ENCODE results near the gene AKR7A2.

- TF ChIP-seq, protein P1, sequence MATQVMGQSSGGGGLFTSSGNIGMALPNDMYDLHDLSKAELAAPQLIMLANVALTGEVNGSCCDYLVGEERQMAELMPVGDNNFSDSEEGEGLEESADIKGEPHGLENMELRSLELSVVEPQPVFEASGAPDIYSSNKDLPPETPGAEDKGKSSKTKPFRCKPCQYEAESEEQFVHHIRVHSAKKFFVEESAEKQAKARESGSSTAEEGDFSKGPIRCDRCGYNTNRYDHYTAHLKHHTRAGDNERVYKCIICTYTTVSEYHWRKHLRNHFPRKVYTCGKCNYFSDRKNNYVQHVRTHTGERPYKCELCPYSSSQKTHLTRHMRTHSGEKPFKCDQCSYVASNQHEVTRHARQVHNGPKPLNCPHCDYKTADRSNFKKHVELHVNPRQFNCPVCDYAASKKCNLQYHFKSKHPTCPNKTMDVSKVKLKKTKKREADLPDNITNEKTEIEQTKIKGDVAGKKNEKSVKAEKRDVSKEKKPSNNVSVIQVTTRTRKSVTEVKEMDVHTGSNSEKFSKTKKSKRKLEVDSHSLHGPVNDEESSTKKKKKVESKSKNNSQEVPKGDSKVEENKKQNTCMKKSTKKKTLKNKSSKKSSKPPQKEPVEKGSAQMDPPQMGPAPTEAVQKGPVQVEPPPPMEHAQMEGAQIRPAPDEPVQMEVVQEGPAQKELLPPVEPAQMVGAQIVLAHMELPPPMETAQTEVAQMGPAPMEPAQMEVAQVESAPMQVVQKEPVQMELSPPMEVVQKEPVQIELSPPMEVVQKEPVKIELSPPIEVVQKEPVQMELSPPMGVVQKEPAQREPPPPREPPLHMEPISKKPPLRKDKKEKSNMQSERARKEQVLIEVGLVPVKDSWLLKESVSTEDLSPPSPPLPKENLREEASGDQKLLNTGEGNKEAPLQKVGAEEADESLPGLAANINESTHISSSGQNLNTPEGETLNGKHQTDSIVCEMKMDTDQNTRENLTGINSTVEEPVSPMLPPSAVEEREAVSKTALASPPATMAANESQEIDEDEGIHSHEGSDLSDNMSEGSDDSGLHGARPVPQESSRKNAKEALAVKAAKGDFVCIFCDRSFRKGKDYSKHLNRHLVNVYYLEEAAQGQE (IDR thresholded peaks at IDR 0.05; ENCODE audit: insufficient read depth in 1 of 2, low read depth in 2 of 2, low read length in 2 of 2) = no peak
- TF ChIP-seq SIN3A (IDR thresholded peaks at IDR 0.05; ENCODE audit: borderline replicate concordance, insufficient read depth, low read length) (no peak), POLR2AphosphoS5 (IDR thresholded peaks at IDR 0.05; ENCODE audit: low read depth, low read length) (no peak)
Observed at GRCh38 chr1:19356266-19356665, 44.3 kb upstream of the AKR7A2 start.
